Gastroesophageal sphincter (tissue), 4 donors: ENCODE results near the gene GPX4. TPM values are rescaled to one million over a fixed set of nuclear protein-coding genes. Genes with fewer than 3 reads are reported as not detected.

Experiments
- ATAC-seq: fragments of 150-250 bp; one replicate; pipeline ENCODE4 v1.9.1; 2016; ENCODE audit warnings: mild to moderate bottlenecking, moderate library complexity
- H3K27ac ChIP-seq, 4 donors: fragments of 200-600 bp; sonication (generic) in 3 of 4; 1 replicate in 3 of 4; 2 replicates in 1 of 4; pipeline ENCODE4 v1.5.1; 2016 to 2019
- H3K27me3 ChIP-seq: fragments of 200-600 bp; sonication (generic); one replicate; pipeline ENCODE4 v1.5.1; 2019
- H3K36me3 ChIP-seq, 2 donors: fragments of 200-600 bp; sonication (generic); one replicate each; pipeline ENCODE4 v1.5.1; 2019; ENCODE audit warnings: control low read depth in 1 of 2
- H3K4me1 ChIP-seq, 3 donors: fragments of 200-600 bp; sonication (generic); 1 replicate in 2 of 3; 2 replicates in 1 of 3; pipeline ENCODE4 v1.5.1; 2016 to 2019; ENCODE audit warnings: control low read depth in 2 of 3
- H3K4me3 ChIP-seq, 2 donors: fragments of 200-600 bp; sonication (generic); one replicate each; pipeline ENCODE4 v1.5.1; 2019; ENCODE audit warnings: mild to moderate bottlenecking in 1 of 2, moderate library complexity in 1 of 2
- H3K9me3 ChIP-seq, 3 donors: fragments of 200-600 bp; sonication (generic); one replicate each; pipeline ENCODE4 v1.5.1; 2017 to 2019; ENCODE audit warnings: control low read depth in 2 of 3
- EP300 ChIP-seq: sonication (generic); formaldehyde crosslinking; IDR thresholded peaks from one replicate; pipeline ENCODE4 v1.6.1; 2017; ENCODE audit warnings: antibody characterized with exemption, mild to moderate bottlenecking
- POLR2A ChIP-seq, 2 donors: fragments of 450-650 bp; IDR thresholded peaks; one replicate each; pipeline ENCODE4 v1.6.1; 2017; ENCODE audit warnings: antibody characterized with exemption in 2 of 2, mild to moderate bottlenecking in 2 of 2, moderate library complexity in 1 of 2
- POLR2AphosphoS5 ChIP-seq: sonication (generic); formaldehyde crosslinking; IDR thresholded peaks from one replicate; pipeline ENCODE4 v1.6.1; 2017; ENCODE audit warnings: antibody characterized with exemption
- whole genome bisulfite sequencing, 2 donors: methylation state at CpG; one replicate each; pipeline ENCODE4 v1.1.5; 2018; ENCODE audit warnings: low coverage in 1 of 2; 5-methylcytosine and 5-hydroxymethylcytosine counted together
- total RNA-seq, 4 donors: library from RNA; depleted of rRNA; stranded (reverse); fragments of >200 nt; gene quantifications; one replicate each; pipeline ENCODE4 v1.1.0, GENCODE V29; 2016
- TF ChIP-seq, protein P1 (sequence below), 4 experiments: fragments of 200-600 bp in 2 of 4; fragments of 450-650 bp in 2 of 4; sonication (generic) in 1 of 4; IDR thresholded peaks; one replicate each; pipeline ENCODE4 v1.5.1; 2017 to 2019; ENCODE audit warnings: antibody characterized with exemption in 4 of 4, mild to moderate bottlenecking in 2 of 4, moderate library complexity in 2 of 4

GPX4 gene
- total RNA-seq, 4 donors from 2014 or later = 311 to 452 (median 349) TPM

DNA sequence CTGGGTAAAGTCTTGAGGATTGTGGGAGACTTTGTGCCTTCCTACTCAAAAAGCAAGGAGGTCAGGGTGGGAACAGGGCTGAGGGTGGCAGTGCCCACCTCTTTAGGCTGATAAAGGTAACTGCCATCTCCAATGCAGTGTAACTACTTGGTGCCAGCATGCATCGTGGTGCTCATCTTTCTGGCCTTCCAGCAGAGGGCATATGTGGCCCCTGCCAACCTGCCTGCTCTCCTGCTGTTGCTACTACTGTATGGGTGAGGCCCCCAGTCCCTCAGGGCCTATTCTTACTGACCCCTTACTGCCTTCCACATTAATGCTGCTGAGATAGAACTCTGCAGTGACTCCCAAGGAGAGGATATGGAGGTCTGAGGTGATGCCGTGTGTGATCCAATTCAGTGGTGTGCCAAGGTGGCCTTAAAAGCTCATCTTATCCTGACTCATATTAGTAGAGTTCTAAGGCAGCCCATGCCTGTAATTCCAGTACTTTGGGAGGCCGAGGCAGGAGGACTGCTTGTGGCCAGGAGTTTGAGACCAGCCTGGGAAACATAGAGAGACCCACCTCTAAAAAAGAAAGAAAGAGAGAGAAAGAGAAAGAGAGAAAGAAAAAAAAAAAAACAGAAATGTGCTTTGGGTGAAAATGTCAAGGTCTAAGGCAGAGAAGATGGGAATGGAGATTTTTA, 46.5 kb upstream of the GPX4 start:
- 71% methylated on average over 2 of the region's 3 CpGs; no CpG with 5 or more reads in 1 of the 2 donors for WGBS, 2 donors
- Histone ChIP-seq H3K9me3 (peaks cover 0 to 55% (median 0%) of the 10 kb centered on the region in 3 donors), H3K27ac (no peak overlapping the region), H3K4me1 (no peaks in the 10 kb centered on the region), H3K27me3 (no peaks in the 10 kb centered on the region), H3K4me3 (no peak overlapping the region), H3K36me3 (peaks cover 0 to 44% of the 10 kb centered on the region in 2 donors)
- no peak for ATAC-seq
- TF ChIP-seq, protein P1, sequence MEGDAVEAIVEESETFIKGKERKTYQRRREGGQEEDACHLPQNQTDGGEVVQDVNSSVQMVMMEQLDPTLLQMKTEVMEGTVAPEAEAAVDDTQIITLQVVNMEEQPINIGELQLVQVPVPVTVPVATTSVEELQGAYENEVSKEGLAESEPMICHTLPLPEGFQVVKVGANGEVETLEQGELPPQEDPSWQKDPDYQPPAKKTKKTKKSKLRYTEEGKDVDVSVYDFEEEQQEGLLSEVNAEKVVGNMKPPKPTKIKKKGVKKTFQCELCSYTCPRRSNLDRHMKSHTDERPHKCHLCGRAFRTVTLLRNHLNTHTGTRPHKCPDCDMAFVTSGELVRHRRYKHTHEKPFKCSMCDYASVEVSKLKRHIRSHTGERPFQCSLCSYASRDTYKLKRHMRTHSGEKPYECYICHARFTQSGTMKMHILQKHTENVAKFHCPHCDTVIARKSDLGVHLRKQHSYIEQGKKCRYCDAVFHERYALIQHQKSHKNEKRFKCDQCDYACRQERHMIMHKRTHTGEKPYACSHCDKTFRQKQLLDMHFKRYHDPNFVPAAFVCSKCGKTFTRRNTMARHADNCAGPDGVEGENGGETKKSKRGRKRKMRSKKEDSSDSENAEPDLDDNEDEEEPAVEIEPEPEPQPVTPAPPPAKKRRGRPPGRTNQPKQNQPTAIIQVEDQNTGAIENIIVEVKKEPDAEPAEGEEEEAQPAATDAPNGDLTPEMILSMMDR (IDR thresholded peaks at IDR 0.05) = no peak
- TF ChIP-seq EP300 = no peak
- TF ChIP-seq POLR2A (IDR thresholded peaks at IDR 0.05) = no peak
- TF ChIP-seq POLR2AphosphoS5 = no peak

DNA sequence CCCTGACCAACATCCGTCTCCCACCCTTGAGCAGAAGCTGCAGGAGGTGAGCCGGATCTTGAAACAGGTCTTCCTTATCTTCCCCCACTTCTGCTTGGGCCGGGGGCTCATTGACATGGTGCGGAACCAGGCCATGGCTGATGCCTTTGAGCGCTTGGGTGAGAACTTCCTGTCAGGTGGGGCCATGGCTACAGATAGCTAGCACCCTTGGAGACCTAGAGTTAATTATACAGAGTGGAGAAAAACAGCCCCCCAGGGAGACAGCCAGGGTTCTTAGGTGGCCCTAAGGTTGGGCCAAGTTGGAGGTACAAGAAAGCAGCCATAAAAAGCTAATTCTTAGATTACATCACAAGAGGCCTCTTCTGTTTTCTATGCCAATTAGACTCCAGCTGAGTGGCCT, 45.7 kb upstream of the GPX4 start:
- WGBS, 2 donors = no CpG with 5 or more reads among the region's 5 CpGs
- ATAC-seq = no peak
- TF ChIP-seq EP300 = no peak
- no peak for TF ChIP-seq POLR2AphosphoS5
- no peak for TF ChIP-seq POLR2A (IDR thresholded peaks at IDR 0.05)
- TF ChIP-seq, protein P1 (IDR thresholded peaks at IDR 0.05) = no peak
- Histone ChIP-seq H3K27me3 (no peaks in the 10 kb centered on the region), H3K4me1 (no peaks in the 10 kb centered on the region), H3K9me3 (peaks cover 0 to 55% (median 0%) of the 10 kb centered on the region in 3 donors), H3K4me3 (no peak overlapping the region), H3K36me3 (peaks cover 0 to 44% of the 10 kb centered on the region in 2 donors), H3K27ac (no peak overlapping the region)

DNA sequence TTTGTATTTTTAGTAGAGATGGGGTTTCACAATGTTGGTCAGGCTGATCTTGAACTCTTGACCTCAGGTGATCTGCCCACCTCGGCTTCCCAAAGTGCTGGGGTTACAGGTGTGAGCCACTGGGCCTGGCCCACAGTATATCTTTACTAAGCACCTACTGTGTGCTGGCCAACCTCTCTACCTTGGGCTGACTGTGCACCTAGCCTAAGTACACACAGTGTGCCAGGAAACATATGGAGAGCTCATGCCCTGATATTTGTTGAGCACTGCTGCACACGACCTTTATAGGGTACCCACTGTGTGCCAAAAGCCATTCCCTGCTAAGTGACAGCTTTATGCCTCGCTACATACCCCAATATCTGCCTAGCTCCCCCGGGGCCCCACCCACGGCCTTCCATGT, 43.1 kb upstream of the GPX4 start:
- TF ChIP-seq, protein P1 (IDR thresholded peaks at IDR 0.05) = no peak
- TF ChIP-seq POLR2A (IDR thresholded peaks at IDR 0.05) (no peak), POLR2AphosphoS5 (no peak), EP300 (no peak)

DNA sequence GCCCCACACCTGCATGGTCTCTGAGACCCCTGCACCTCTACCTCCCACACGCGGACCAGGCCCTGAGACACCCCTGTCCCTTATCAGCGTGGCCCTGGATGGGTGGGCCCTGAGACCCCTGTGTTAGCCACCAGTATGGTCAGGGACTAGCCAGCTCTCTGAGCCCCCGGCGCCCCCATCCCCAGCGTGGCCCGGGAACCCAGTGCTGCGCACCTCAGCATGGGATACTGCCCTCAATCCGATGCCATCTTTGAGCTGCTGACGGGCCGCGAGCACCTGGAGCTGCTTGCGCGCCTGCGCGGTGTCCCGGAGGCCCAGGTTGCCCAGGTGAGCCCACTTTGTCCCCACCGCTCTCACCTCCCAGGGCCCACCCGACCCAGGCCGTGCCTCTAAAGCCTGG, 41.8 kb upstream of the GPX4 start:
- H3K9me3 ChIP-seq = peaks cover 0 to 31% (median 0%) of the 10 kb centered on the region in 3 donors
- WGBS, 2 donors = 100% methylated on average over 2 of the region's 20 CpGs; no CpG with 5 or more reads in 1 of the 2 donors
- peaks cover 0 to 17% of the 10 kb centered on the region in 2 donors for H3K36me3 ChIP-seq
- ATAC-seq = no peak
- TF ChIP-seq POLR2AphosphoS5 (no peak), POLR2A (IDR thresholded peaks at IDR 0.05) (no peak), EP300 (no peak)
- TF ChIP-seq, protein P1 (IDR thresholded peaks at IDR 0.05) = no peak
- no peak overlapping the region for H3K4me3 ChIP-seq
- H3K27me3 ChIP-seq = peaks cover 30% of the 10 kb centered on the region
- no peak overlapping the region for H3K27ac ChIP-seq
- peaks cover 0 to 27% (median 14%) of the 10 kb centered on the region in 3 donors for H3K4me1 ChIP-seq

More for the DNA sequence above, 43.1 kb upstream of the GPX4 start:
- Histone ChIP-seq H3K27ac (no peak overlapping the region), H3K4me1 (peaks cover 0 to 14% (median 9%) of the 10 kb centered on the region in 3 donors), H3K4me3 (no peak overlapping the region), H3K36me3 (peaks cover 0 to 29% of the 10 kb centered on the region in 2 donors), H3K9me3 (peaks cover 0 to 44% (median 0%) of the 10 kb centered on the region in 3 donors), H3K27me3 (peaks cover 17% of the 10 kb centered on the region)
- no peak for ATAC-seq
- WGBS, 2 donors = 82 to 90% methylated on average over 2 of the region's 5 CpGs
